ENCODE data around the gene TRIM68. TPM values are rescaled to one million over a fixed set of nuclear protein-coding genes. Genes with fewer than 3 reads are reported as not detected.

The TRIM68 gene
- total RNA-seq, 2 experiments from 2014 or later: 11.9 to 13.2 TPM

- no peaks in the 10 kb centered on the region for H3K79me2 ChIP-seq (ENCODE audit: insufficient read depth, low read depth, low read length)
- intact Hi-C loops (cut with micrococcal nuclease; ENCODE audit: unreplicated experiment): no loop called here
- no peak overlapping the region for H3K4me3 ChIP-seq (ENCODE audit: low read depth, low read length, poor library complexity, severe bottlenecking)
- no peaks in the 10 kb centered on the region for H3K9me2 ChIP-seq (ENCODE audit: insufficient read depth, low read length)
- no peak overlapping the region for H2AFZ ChIP-seq (ENCODE audit: low read length)
- no peak overlapping the region for H3K4me2 ChIP-seq (ENCODE audit: low read length)
- DNase-seq (ENCODE audit: low spot score): no peak
- POLR2A ChIA-PET: no interaction called here
- TF ChIP-seq, protein P1, sequence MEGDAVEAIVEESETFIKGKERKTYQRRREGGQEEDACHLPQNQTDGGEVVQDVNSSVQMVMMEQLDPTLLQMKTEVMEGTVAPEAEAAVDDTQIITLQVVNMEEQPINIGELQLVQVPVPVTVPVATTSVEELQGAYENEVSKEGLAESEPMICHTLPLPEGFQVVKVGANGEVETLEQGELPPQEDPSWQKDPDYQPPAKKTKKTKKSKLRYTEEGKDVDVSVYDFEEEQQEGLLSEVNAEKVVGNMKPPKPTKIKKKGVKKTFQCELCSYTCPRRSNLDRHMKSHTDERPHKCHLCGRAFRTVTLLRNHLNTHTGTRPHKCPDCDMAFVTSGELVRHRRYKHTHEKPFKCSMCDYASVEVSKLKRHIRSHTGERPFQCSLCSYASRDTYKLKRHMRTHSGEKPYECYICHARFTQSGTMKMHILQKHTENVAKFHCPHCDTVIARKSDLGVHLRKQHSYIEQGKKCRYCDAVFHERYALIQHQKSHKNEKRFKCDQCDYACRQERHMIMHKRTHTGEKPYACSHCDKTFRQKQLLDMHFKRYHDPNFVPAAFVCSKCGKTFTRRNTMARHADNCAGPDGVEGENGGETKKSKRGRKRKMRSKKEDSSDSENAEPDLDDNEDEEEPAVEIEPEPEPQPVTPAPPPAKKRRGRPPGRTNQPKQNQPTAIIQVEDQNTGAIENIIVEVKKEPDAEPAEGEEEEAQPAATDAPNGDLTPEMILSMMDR (conservative IDR thresholded peaks at IDR 0.05; ENCODE audit: low read length): no peak
- no peak for TF ChIP-seq EZH2phosphoT487 (IDR thresholded peaks at IDR 0.05; ENCODE audit: borderline replicate concordance, low read depth, low read length)
- CTCF ChIA-PET (ENCODE audit: unreplicated experiment): no interaction called here
- H3K9me3 ChIP-seq (ENCODE audit: low read length): no peaks in the 10 kb centered on the region
- no peak overlapping the region for H3K27ac ChIP-seq (ENCODE audit: low read depth, low read length, poor library complexity, severe bottlenecking)
- no TSS peak for BruUV-seq (replicated peaks)
- no peaks in the 10 kb centered on the region for H3K4me1 ChIP-seq (ENCODE audit: insufficient read depth, low read length, poor library complexity, severe bottlenecking)
- H3K36me3 ChIP-seq (ENCODE audit: insufficient read depth, low read length): no peaks in the 10 kb centered on the region
- no peaks in the 10 kb centered on the region for H4K20me1 ChIP-seq (ENCODE audit: insufficient read depth, low read length)
Measured at GRCh38 chr11:4647766-4648165, 39.7 kb upstream of the TRIM68 start.

- Histone ChIP-seq H3K9me2 (ENCODE audit: insufficient read depth, low read length) (no peaks in the 10 kb centered on the region), H4K20me1 (ENCODE audit: insufficient read depth, low read length) (no peaks in the 10 kb centered on the region), H3K9me3 (ENCODE audit: low read length) (no peaks in the 10 kb centered on the region), H3K4me2 (ENCODE audit: low read length) (no peak overlapping the region), H3K36me3 (ENCODE audit: insufficient read depth, low read length) (no peaks in the 10 kb centered on the region), H3K27ac (ENCODE audit: low read depth, low read length, poor library complexity, severe bottlenecking) (no peak overlapping the region), H3K4me1 (ENCODE audit: insufficient read depth, low read length, poor library complexity, severe bottlenecking) (no peaks in the 10 kb centered on the region), H3K79me2 (ENCODE audit: insufficient read depth, low read depth, low read length) (no peaks in the 10 kb centered on the region), H3K4me3 (ENCODE audit: low read depth, low read length, poor library complexity, severe bottlenecking) (no peak overlapping the region), H2AFZ (ENCODE audit: low read length) (no peak overlapping the region)
- TF ChIP-seq, protein P1 (conservative IDR thresholded peaks at IDR 0.05; ENCODE audit: low read length): no peak
- CTCF ChIA-PET (ENCODE audit: unreplicated experiment): no interaction called here
- no TSS peak for BruUV-seq (replicated peaks)
- POLR2A ChIA-PET: no interaction called here
- intact Hi-C loops (cut with micrococcal nuclease; ENCODE audit: unreplicated experiment): no loop called here
- DNase-seq (ENCODE audit: low spot score): no peak
Measured at GRCh38 chr11:4645974-4646373, 37.9 kb upstream of the TRIM68 start.

DNA sequence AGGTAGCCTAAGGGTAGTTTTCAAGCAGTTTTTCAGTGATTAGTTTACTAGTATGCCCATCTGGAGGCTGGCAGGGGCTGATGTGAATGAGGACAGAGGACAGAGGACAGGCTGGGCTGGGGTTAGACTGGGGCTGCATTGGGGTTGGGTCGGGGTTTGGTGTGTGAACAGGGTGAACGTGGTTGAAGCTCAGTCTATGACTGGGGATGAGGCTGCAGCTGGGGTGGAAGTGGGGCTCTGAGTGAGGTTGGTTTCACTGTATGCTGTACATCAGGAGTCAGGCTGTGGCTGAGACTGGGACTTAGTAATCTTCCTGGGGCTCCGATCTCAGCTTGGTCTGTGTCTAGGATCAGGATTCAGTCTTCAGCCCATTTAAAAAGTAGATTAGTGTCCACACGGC lies 36.2 kb upstream of the TRIM68 start:
- intact Hi-C loops (cut with micrococcal nuclease; ENCODE audit: unreplicated experiment): no loop called here
- H3K27ac ChIP-seq (ENCODE audit: low read depth, low read length, poor library complexity, severe bottlenecking): no peak overlapping the region
- no peaks in the 10 kb centered on the region for H3K9me2 ChIP-seq (ENCODE audit: insufficient read depth, low read length)
- H3K9me3 ChIP-seq (ENCODE audit: low read length): no peaks in the 10 kb centered on the region
- CTCF ChIA-PET (ENCODE audit: unreplicated experiment): no interaction called here
- no TSS peak for BruUV-seq (replicated peaks)
- H3K4me1 ChIP-seq (ENCODE audit: insufficient read depth, low read length, poor library complexity, severe bottlenecking): no peaks in the 10 kb centered on the region
- DNase-seq (ENCODE audit: low spot score): no peak
- no peaks in the 10 kb centered on the region for H4K20me1 ChIP-seq (ENCODE audit: insufficient read depth, low read length)
- no peak overlapping the region for H3K4me3 ChIP-seq (ENCODE audit: low read depth, low read length, poor library complexity, severe bottlenecking)
- H3K79me2 ChIP-seq (ENCODE audit: insufficient read depth, low read depth, low read length): no peaks in the 10 kb centered on the region
- no peak for TF ChIP-seq EZH2phosphoT487 (IDR thresholded peaks at IDR 0.05; ENCODE audit: borderline replicate concordance, low read depth, low read length)
- TF ChIP-seq, protein P1 (conservative IDR thresholded peaks at IDR 0.05; ENCODE audit: low read length): no peak
- H3K4me2 ChIP-seq (ENCODE audit: low read length): no peak overlapping the region
- no peak overlapping the region for H2AFZ ChIP-seq (ENCODE audit: low read length)
- POLR2A ChIA-PET: no interaction called here
- no peaks in the 10 kb centered on the region for H3K36me3 ChIP-seq (ENCODE audit: insufficient read depth, low read length)

All from OCI-LY7 (cell line).